GM12801 (cell line): ENCODE measurements around the gene CR1.

Source experiments
- TF ChIP-seq, protein P1 (sequence below): IDR thresholded peaks from one replicate; pipeline ENCODE4 v1.5.1; 2011; ENCODE audit warnings: control low read depth; ENCODE audit not compliant: insufficient read length; ENCODE audit errors: extremely low read depth

CR1 gene

DNA sequence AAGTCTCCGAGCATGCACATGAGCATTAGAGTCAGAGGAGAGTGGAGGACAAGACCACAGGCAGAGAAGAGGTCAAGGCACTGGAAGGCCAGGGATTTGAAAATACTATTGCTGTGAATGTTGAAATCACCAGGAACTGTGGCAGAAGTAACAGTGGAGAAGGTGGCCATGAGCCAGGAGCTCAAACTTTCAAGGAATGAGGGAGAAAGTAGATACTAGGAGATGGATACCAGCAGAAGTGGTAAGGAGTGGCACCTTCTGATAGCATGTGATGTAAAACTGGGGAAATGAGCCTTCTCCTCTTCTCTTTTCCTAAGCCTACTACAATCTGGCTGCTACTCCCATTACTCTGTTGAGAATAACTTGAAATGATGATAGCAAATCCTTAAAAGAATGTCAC lies 1.8 kb upstream of the CR1 start:
- TF ChIP-seq, protein P1, sequence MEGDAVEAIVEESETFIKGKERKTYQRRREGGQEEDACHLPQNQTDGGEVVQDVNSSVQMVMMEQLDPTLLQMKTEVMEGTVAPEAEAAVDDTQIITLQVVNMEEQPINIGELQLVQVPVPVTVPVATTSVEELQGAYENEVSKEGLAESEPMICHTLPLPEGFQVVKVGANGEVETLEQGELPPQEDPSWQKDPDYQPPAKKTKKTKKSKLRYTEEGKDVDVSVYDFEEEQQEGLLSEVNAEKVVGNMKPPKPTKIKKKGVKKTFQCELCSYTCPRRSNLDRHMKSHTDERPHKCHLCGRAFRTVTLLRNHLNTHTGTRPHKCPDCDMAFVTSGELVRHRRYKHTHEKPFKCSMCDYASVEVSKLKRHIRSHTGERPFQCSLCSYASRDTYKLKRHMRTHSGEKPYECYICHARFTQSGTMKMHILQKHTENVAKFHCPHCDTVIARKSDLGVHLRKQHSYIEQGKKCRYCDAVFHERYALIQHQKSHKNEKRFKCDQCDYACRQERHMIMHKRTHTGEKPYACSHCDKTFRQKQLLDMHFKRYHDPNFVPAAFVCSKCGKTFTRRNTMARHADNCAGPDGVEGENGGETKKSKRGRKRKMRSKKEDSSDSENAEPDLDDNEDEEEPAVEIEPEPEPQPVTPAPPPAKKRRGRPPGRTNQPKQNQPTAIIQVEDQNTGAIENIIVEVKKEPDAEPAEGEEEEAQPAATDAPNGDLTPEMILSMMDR: no peak

DNA sequence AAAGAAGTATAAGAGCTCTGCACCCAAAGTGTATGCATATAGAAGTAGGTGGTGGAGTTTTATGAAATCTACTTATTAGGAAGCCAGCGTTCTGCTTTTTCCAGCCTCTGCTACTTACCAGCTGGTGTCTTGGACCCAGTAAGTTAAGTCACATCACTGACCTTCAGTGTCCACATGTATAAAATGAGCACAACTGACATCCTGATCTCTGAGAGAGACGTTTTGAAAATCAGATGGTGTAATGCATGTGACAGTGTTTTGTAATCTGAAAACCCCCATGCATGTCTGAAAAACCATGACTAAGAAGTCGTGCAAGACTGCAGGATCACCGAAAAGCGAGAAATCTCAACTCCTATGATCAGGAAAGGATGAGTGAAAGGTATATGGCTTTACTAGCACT lies 2.0 kb downstream of the CR1 start:
- TF ChIP-seq, protein P1: no peak

DNA sequence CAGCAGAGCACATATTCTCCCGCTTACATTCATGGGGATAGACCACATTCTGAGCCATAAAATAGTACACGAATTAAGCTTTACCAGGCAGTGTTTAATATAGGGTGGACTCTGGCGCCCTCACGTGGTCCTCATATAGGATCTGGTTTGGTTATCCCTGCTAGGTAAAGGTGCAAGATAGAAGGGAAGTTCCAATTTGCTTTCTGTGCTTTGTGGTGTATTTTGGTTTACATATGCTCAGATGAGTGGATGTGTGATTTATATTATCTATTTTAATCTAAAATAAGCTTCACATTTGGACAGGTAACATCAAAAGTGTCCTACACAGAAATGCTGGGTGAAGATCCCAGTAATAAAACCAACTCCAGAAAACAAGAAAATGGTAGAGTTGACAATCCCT lies 3.6 kb downstream of the CR1 start:
- TF ChIP-seq, protein P1: no peak

DNA sequence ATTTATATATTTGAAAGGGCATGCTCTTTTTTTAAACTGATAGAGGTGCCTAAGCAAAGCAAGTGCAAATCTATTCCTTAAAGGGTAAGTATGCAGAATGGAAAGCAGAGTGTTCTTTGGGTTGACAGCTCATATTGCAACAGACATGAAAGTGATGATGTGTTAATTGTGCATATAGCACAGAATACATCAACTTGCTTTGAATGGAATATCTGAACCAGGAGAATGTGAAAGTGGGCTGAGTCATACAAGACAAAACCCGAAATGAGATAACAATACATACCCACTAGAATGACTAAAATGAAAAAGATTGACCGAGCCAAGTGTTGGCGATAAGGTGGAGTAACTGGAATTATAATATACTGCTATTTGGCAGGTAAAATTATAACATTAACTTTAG lies 4.3 kb downstream of the CR1 start:
- TF ChIP-seq, protein P1: no peak

DNA sequence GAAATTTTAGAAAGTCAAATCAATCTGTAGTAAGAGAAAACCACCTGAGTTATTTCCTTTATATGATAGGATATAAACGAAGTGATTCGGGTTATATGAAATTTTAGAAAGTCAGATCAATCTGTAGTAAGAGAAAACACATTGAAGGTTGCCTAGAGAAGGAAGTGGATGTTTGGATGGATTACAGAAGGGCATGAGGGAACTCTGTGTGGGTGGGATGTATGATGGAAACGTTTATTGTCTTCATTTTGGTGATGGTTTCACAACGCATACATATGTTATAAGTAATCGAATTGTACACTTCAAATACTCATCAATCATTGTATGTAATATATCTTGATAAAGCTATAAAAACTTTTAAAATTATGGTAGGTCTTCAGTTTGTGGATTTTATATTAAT lies 5.1 kb downstream of the CR1 start:
- TF ChIP-seq, protein P1: no peak

DNA sequence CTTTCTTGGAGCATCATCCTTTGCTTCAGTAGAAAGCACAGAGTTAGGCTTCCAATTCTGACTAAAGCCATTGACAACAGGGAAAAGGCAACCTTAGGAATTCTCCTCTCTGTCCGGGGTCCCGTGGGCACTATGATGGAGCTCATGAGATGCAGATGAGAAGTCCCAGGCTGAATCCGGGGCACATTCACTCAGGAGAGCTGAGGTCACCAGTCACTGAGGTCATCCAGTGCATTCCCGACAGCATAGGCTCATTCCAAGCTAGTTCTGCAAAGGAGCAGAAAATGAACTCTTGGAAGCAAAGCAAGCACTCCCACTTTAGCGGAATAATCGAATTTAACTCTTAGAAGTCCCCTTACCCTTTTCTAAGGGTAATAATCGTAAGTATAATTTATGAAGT lies 6.8 kb downstream of the CR1 start:
- TF ChIP-seq, protein P1: no peak

DNA sequence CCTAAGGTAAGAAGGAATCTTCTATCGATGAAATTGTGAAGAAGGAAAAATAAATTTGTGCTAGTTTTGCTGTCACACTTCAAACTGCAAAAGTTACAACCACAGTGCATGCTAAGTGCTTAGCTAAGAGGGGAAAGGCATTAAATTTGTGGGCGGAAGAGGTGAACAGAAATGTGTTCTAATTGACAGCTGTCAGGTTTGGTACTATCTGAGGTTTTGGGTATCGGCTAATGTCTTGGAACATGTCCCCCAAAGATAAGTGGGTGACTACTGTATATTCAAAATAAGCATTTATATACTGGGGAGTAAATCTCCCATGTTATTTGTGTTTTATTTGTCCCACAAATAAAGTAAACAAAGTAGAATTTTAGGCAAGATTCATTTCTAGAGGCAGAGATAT lies 8.0 kb downstream of the CR1 start:
- TF ChIP-seq, protein P1: no peak

DNA sequence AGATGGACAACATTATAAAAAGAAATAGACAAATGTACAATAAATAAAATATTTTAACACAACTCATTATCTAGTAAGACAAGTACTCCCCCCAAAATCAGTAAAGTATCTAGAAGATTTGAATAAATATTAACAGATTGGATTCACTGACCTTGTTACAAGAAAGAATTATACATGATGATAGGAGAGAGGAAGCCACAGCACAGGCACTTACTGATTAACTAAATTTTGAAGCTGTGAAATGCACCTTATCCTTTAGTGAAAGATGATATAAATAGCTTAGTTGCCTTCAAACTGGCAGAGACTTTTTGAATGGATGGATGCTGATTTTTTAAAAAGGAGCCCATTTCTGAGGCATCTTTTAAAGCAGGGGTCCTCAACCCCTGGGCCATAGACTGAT lies 8.5 kb downstream of the CR1 start:
- TF ChIP-seq, protein P1: no peak
